ENCODE data around the gene GMIP. TPM values are rescaled to one million over a fixed set of nuclear protein-coding genes. Genes with fewer than 3 reads are reported as not detected.
A peak's percentile ranks its signal among the peaks of the same experiment; 100 is the strongest.
"Not testable (repeated sequence)": the region's sequence is repeated elsewhere in the genome, so short reads cannot be mapped to it uniquely, and the experiment has no call there.

GMIP gene
- total RNA-seq, 1 experiment from 2014 or later: 19.3 TPM

DNA sequence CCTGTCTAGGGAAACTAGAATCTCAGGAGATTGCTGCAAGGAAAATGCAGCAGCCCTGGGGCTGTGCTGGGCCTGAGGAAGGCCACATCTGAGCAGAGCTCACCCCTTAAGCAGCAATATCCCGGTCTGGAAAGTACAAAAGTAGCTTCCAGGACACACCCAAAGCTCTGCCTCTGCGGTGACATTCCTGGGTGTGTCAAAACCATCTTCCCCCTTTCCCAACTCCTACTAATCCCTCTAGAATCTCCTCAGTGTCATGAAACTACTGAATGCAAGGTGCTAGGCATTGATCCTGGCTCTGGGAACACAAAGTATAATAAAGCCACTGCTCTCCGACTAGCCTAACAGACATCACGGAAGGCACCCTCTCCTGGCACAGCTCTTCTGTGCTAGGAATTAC is 30.0 kb downstream of the GMIP start:
- no peak for DNase-seq (ENCODE audit: low spot score)

DNA sequence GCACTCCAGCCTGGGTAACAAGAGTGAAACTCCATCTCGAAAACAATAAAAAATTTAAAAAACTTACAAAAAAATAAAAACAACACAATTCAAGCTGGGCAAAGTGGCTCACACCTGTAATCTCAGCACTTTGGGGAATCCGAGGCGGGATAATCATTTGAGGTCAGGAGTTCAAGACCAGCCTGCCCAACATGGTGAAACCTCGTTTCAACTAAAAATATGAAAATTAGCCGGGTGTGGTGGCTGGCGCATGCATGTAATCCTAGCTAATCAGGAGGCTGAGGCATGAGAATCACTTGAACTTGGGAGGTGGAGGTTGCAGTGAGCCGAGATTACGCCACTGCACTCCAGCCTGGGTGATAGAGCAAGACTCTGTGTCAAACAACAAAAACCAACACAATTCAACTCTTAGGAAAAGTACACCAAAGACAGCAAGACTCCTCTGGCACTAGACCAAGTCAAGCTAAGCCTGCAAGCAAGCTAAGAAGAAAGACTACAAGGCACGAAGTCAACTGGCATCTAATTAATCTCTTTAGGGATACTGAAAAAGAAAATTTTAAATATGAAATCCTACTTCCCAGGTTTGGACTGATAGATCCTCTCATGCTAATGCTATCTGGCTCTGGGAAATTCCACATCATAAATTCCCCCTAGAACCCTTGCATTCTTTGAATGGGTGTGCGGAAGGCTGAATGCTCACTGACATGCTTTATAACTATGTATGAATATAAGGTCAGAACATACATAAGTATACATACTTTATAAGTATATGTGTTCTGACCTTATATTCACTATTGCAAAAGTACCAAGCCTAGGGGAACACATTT is 32.9 kb downstream of the GMIP start:
- DNase-seq (ENCODE audit: low spot score): no peak

DNA sequence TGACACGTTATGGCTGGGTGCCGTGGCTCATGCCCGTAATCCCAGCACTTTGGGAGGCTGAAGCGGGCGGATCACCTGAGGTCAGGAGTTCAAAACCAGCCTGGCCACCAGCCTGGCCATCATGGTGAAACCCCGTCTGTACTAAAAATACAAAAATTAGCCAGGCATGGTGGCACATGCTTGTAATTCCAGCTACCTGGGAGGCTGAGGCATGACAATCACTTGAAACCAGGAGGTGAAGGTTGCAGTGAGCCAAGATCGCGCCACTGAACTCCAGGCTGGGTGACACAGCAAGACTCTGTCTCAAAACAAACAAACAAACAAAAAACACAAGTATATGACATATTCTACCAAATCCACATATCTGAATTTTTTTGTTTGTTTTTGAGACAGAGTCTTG is 36.8 kb downstream of the GMIP start:
- not testable (repeated sequence) for DNase-seq (ENCODE audit: low spot score)

DNA sequence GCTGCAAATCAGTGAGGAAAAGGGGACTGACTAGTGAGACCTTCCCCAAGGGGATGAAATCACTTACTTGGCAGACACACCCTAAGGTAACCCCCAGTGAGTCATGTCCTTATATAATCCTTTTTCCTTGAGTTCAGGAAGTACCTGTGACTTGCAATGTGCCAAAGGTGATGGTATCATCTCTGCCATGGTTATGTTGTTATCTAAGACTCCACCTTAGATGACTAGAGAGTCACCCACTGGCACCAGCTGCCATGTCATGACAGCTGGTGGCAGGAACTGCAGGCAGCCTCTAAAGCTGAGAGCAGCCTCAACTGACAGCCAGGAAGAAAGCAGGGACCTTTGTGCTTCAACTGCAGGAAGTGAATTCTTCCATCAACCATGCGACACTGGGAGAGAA is 37.4 kb downstream of the GMIP start:
- peak; percentile 75 for DNase-seq (ENCODE audit: low spot score)

DNA sequence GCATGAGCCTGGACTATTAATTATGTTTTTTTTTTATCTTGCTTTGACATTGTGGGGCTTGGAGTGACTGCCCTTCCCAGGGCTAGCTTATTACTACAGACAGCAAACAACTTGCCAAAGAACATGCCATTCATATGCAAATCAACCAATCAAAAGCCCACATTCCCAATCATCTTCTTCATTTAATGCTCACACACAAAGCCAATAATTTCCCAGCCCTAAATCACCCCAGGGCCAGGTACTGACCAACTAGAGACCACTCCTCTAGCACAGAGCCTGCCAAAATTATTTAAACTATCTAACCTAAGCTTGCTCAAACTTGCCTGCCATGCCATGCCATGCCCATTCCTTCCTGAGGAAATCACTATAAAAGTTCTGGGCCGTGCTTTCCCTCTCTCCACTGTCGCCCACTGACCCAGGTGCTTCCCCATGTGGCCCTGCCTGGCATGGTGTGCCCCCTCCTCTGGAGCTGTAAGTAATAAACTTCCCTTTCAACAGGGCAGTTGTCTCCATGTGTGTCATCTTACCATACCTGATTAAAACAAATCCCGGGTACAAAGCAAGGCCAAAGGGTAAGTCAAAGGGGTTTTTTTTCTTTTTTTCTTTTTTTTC is 40.6 kb downstream of the GMIP start:
- DNase-seq (ENCODE audit: low spot score): peak; percentile 21

DNA sequence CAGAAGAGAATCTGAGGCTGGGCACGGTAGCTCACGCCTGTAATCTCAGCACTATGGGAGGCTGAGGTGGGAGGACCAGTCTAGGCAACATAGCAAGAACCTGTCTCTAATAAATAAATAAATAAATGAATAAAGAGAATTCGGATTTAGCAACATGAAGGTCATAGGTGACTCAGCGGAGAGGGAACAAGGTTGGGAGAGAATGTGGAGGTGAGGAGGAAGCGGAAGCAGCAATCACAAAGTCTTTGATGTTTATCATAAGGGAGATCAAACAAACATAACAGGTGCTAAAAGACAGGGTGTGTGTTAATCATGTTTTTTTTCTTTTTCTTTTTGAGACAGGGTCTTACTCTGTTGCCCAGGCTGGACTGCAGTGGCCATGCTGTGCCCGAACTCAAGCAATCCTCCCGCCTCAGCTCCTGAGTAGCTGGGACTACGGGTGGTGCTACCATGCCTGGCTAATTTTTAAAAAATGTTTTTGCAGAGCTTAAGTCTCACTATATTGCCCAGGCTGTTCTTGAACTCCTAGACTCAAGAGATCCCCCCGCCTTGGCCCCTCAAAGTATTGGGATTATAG is 41.2 kb downstream of the GMIP start:
- peak; percentile 64 for DNase-seq (ENCODE audit: low spot score)

DNA sequence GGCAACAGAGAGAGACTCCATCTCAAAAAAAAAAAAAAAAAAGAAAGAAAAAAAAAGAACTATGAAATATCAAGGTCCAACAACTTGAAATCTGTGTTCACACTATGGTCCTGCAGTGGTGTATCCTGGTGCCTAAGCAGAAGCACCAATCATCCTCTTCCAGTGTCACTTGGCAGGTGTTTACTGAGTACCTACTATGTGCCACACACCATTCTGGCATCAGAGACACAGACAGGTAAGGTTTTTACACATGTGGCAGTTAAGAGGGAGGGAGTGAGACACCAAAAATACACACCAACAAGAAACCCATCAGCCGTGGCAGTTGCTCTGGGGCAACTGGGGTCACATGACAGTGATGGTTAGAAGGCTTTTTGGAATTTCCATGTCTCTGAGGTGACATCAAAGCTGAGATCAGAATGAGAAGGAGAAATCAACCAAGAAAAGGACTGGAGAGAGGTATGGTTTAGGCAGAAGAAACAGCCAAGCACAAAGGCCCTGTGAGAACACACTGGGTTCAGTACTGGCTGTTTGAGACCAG is 42.6 kb downstream of the GMIP start:
- DNase-seq (ENCODE audit: low spot score): no peak

DNA sequence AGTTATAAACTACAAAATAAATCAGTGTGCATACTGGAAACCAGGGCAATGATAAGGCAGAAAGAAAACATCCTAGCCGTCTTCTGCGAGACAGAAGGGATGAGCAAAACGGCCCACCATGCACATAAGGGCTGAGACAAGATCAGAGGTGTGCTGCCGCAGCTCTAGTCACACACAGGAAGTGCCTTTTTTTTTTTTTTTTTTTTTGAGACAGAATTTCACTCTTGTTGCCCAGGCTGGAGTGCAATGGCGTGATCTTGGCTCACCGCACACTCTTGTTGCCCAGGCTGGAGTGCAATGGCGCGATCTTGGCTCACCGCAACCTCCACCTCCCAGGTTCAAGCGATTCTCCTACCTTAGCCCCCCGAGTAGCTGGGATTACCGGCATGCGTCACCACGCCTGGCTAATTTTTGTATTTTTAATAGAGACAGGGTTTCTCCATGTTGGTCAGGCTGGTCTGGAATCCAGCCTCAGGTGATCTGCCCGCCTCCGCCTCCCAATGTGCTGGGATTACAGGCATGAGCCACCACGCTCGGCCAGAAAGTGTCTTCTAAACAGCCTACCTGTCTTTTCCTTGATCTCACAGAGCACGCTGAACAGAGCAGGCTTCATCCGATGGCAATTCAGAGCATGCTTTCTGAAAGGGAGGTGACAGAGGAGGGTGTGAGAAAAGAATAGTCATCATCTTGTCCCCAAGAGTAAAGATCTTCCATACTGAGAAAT is 44.6 kb downstream of the GMIP start:
- not testable (repeated sequence) for DNase-seq (ENCODE audit: low spot score)

DNA sequence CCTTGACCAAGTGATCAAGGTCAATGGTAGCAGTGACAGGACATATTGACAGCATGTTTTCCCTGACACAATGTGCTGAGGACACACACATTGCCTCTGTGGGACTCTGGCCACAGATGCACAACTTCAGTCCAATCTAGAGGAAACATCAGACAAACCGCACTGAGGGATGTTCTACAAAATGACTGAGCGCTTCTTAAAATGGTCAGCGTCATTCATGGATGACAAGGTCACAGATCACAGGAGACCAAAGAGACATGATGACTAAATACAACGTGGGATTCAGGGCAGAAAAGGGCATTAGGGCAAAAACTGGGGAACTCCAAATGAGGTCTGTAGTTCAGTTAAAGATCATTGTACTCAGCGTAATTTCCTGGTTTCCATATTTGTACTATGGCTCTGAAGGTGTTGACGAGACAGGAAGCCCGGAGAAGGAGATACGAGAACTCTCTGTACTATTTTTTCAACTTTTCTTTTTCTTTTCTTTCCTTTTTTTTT is 45.6 kb downstream of the GMIP start:
- no peak for DNase-seq (ENCODE audit: low spot score)

DNA sequence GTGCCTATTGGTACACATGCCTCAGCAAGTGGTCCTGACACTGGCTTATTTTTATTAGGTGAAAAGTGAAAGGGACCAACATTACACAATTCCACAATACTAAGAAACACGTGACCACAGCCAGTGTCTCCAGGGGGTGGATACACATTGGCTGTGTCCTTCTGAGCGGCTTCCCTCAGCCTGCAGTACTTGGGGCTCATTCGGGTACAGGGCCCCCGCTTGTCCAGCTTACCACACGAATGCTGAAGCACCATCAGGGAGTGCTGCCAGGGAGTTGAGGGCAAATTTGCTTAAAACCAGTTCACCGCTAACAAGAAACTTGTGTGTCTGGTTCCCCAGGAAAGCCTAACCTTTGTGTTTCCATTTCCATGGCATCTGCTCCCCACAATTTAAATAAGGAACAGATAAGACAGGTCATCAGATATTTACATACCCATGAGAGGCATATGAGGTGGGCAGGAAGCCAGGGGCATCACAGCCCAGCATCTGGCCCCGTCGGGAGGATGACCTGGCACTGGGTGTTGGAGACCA is 48.2 kb downstream of the GMIP start:
- peak; percentile 82 for DNase-seq (ENCODE audit: low spot score)

DNA sequence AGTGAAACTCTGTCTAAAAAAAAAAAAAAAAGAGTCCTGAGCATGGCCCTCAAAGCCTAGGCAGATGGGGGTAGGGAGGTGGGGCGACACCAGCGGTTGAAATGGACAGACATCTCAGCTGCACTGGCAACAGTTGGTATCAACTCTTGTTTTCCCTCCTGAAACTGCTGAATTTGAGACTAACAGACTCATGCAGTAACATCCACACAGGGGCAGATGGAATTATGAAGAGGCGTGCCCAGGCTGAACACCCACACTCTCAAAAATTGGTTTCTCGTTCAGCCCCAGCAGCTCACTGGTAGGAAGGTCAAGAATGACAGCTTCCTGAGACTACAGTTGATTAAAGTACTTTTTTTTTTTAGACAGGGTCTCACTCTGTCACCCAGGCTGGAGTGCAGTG is 49.1 kb downstream of the GMIP start:
- DNase-seq (ENCODE audit: low spot score): no peak

DNA sequence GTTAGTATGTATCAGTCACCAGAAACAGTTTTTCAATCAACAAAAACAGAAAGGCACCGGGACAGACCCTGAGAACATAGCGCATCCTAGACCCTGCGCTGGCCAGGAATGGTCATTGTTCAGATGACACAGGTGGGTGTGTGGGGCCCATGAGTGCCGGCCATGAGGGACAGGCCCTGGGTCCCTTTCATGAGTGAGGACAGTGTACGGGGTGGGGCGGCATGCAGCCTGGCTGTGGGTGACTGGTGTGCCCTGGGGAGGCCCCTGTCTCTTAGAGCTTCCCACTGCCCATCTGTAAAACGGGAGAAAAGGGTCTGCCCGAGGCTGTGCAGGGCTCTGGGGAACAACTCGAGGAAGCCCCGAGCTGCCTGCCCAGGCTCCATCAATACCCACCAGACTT is 50.8 kb downstream of the GMIP start:
- DNase-seq (ENCODE audit: low spot score): no peak

DNA sequence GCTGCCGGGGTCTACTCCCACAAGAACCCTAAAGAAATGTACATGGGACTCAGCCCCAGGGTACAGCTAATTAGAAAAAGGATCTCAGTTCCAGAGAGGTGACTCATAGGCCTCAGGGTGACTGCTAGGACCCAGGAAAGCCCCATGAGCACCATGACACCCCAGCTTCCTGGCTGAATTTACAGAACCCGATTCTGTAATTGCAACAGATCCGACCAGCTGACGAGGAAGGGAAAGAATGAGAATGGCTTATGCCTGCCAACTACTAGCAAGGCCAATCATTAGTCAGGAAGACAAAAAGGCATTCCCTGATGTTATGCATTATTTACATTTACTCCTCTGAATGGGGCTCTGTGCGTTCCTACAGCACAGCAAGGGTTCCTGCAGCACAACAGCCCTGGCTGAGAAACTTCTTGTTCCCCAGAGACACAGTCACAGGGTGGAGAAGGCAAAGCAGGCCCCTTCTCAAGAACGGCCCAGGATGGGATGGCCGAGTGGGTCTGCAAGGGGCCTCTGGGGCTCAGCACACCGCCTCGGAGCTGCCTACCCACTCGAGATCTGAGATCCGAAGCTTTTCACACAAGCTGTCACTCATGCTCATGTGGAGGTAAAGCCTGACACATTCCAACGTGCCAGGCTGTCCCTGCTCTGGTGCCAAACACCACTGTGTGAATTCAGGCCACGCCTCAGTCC is 52.2 kb downstream of the GMIP start:
- peak; percentile 57 for DNase-seq (ENCODE audit: low spot score)

DNA sequence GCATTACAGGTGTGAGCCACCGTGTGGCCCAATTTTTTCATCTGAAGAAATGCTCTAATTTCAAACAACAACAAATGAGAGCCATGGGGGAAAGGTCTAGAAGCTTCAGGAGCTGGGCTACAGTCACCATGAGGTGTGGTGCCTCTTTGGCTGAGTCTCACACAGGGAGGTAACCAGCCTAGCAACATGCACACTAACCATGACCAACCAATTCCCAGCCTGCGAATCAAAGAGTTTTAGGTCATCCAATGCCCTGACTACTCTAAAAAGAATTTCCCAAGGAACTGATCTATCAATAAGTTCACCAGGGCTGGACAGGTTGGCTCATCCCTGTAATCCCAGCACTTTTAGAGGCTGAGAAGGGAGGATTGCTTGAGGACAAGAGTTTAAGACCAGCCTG is 54.9 kb downstream of the GMIP start:
- no peak for DNase-seq (ENCODE audit: low spot score)

DNA sequence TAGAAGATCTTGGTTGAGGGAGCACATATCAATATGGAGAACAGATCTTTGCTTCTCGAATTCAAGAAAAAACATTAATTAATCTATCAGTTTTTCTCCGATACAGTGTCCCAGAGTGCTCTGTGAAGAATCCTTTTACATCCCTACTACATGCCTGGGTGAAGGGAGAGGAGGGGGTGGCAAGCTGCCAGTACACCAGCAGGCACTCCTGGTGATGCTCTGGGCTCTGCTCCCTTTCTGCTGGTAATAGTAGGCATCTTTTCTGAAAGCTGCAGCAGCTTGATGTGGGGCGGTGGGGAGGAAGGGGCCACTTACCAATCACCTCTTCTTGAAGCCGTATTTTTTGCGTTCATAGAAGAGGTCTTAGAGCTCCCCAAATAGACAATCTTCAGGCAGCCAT is 55.7 kb downstream of the GMIP start:
- no peak for DNase-seq (ENCODE audit: low spot score)

DNA sequence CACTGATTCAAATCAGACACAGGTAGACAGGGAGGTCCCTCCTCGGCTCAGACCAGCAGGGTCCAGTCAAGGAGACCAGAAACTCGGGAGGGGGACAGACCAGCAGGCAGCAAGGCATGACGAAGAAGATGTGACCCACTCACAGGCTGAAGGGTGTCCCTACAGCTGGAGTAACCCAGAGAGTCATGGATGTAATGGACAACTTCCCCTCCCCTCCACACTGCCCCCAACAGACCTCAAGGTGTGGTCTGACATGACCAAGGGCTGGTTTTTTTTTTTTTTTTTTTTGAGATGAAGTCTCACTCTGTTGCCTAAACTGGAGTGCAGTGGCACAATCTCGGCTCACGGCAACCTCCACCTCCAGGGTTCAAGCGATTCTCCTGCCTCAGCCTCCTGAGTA is 59.1 kb downstream of the GMIP start:
- DNase-seq (ENCODE audit: low spot score): no peak

DNA sequence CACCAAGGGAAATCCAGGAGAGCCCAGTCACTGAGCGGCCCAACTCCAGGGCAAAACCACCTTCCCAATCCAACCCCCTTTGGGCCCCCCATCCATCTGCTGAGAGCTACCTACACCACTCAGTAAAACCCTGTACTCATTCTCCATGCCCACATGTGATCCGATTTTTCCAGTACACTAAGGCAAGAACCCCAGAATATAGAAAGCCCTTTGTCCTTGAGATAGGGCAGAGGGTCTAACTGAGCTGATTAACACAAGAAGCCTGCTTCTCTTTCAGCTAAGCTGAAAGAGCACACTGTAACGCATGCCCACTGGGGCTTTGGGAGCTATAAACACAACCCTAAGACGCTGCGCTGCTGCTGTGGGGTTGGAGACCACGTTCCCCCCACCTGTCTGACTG is 61.0 kb downstream of the GMIP start:
- no peak for DNase-seq (ENCODE audit: low spot score)

DNA sequence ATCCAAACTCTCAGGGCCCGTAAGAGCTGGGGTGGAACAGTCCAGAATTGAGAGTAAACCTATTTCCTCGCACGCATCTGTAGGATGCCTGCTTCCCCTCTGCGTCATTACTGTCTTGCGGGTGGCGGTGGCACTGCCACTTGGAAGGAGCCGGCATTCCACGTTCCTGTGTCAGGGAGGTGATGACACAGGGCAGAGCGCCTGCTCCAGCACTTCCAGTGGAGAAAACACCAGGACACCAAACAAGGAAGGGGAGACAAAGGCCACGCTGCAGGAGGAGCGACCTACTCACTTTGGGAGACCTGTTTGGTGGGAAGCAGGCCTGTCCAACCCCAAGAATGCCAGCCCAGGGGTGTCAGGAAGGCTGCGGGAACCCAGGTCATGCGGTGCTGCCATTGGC is 62.1 kb downstream of the GMIP start:
- no peak for DNase-seq (ENCODE audit: low spot score)

DNA sequence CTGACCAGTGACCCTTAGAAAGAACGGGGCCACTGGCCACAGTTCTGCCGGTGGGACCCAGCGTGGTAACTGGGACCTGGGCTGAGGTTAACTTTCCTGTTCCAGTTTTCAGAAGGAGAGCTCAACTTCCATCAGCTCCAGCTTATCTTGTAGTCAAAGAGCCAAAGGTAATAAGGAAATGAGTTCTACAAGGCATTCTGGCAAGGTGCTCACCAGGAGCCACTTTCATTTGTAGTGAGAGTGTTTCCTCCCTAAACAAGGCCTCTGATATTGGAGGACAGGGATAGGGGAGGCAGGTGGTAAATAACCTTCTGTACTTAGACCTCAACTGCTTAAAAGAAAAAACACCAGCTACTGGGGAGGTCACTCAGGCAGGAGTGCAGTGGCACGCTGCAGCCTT is 63.0 kb downstream of the GMIP start:
- DNase-seq (ENCODE audit: low spot score): no peak

DNA sequence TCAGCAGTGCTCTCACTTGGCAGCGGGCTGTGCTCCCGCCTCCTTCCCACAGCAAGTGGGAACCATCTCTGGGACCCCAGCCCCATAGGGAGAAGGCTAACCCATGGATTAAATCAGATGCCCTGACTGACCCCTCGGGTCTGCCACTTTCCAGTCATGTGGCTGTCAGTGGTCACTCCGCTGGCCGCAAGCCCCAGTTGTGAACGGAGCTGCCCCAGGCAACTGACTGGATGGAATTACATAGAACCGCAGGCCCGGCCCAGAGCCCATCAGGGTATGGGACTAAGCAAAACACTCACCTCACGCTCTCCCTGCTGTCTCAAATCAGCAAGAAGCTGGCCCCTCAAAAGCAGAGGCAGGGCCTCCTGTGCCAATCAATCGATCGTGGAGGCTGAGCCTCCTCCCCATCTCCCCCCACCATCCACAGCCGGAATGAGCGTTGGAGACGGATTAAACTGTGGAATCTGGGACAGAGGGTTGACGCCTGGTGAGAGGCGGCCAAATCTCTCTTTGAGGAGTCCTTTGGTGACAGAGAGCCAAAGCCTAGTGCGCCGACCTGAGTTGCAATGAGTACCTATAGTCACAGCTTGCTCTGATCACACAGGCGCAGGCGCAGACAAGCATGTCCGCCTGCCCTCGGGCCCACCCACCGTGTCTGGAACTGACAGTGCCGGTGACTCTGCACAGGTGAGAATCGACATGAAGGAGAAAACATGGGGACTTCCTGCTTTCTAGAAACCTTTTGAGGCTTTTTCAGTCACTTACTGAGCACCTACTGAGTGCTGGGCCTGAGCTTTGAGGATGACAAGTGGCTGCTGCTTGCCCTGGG is 63.7 kb downstream of the GMIP start:
- no peak for DNase-seq (ENCODE audit: low spot score)
